RWPE1 (cell line): ENCODE measurements around the gene AK2.

Experiments used
- CTCF ChIA-PET: fragments of 350-600 bp; sonication (Branson Sonifier 250); formaldehyde crosslinking; extraction: SDS; loops from one replicate; lab custom pipeline; 2021; lab: Yijun Ruan, JAX
- POLR2A ChIA-PET: fragments of 400-600 bp; formaldehyde crosslinking; extraction: SDS; loops from one replicate; lab custom pipeline; 2020; ENCODE audit warnings: antibody characterized with exemption; ENCODE audit not compliant: low non-redundant PET; lab: Yijun Ruan, JAX
- DNase-seq: peaks from one replicate; pipeline ENCODE4 v3.0.0; 2012; ENCODE audit warnings: low spot score
- H3K27ac ChIP-seq: fragments of 450-650 bp; 2 replicates; pipeline ENCODE4 v1.5.1; 2017
- TF ChIP-seq, protein P1 (sequence below): fragments of 450-650 bp; conservative IDR thresholded peaks from 2 replicates; pipeline ENCODE4 v1.5.1; 2017; ENCODE audit warnings: low read depth, mild to moderate bottlenecking

AK2 gene

DNA sequence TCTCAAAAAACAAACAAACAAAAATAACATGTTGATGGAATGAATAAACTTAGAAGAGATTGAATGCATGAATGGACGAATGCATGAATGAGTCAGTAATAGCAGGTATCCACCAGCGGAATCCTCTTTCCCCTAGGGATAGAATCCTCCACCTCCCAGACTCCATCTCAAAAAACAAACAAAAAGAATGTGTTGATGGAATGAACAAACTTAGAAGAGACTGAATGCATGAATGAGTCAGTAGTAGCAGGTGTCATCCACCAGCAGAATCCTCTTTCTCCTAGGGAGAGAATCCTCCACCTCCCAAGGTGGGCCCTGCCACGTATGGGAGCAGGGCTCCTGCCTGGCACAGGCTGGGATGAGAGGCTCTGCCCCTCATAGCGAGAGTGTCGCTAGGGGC lies 45.3 kb downstream of the AK2 start:
- peak overlapping the region; percentile 98 for H3K27ac ChIP-seq
- POLR2A ChIA-PET = no interaction called here
- CTCF ChIA-PET = interaction anchor here (2.9 kb wide), 1 partner anchor 10 kb away, joined by 7 read pairs; no protein-coding TSS in a partner anchor
- DNase-seq = peak; percentile 60
- TF ChIP-seq, protein P1, sequence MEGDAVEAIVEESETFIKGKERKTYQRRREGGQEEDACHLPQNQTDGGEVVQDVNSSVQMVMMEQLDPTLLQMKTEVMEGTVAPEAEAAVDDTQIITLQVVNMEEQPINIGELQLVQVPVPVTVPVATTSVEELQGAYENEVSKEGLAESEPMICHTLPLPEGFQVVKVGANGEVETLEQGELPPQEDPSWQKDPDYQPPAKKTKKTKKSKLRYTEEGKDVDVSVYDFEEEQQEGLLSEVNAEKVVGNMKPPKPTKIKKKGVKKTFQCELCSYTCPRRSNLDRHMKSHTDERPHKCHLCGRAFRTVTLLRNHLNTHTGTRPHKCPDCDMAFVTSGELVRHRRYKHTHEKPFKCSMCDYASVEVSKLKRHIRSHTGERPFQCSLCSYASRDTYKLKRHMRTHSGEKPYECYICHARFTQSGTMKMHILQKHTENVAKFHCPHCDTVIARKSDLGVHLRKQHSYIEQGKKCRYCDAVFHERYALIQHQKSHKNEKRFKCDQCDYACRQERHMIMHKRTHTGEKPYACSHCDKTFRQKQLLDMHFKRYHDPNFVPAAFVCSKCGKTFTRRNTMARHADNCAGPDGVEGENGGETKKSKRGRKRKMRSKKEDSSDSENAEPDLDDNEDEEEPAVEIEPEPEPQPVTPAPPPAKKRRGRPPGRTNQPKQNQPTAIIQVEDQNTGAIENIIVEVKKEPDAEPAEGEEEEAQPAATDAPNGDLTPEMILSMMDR = no peak

- TF ChIP-seq, protein P1 = no peak
- POLR2A ChIA-PET = no interaction called here
- CTCF ChIA-PET = interaction anchor here (2.9 kb wide), 1 partner anchor 11 kb away, joined by 7 read pairs; no protein-coding TSS in a partner anchor
- peak overlapping the region; percentile 98 for H3K27ac ChIP-seq
- no peak for DNase-seq
Observed at GRCh38 chr1:32990887-32991286, 45.8 kb downstream of the AK2 start.

DNA sequence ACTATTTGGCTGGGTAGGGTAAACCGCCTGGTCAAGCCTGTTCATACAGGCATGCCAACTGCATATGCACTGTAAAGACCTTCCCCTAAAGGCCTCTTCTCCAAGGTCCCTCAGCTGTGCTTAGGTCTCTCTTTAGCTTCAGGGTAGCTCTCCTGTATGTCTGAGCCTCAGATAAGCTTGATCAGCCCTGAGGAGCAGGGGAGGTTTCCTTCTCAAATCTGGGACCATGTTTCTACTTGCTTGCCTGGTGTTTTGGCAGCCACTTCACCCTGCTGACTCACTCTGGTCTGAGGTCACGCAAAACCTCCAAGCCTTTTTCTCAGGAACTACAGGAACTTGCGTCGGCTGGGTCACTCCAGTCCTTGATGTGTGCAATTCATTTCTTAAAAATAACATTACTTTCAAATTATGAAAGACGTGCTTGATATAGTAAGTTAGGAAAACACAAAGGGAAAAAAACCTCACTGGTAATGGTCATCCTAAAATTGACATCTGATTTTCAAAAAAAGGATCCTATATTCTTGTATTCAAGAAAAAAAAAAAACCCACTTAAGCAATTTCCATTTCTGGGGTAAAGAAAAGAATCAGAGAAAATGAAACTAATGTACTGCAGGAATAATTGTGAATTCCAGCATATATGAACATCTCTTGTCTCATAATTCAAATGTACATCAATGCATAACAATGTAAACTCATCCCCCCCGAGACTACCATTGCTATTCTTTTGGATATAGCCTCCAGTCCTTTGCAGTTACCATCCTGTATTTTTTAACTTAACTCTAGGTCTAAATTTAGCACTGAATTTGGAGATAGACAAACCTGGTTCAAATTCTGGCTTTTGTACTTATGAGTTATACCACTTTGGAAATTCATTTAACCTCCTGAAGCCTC lies 47.3 kb downstream of the AK2 start:
- DNase-seq = peak; percentile 88
- POLR2A ChIA-PET = interaction anchor here (0.6 kb wide), 1 partner anchor 25 kb away, joined by 3 read pairs; the partner anchor contains the start of gene RNF19B
- TF ChIP-seq, protein P1 = no peak
- peak overlapping the region; percentile 98 for H3K27ac ChIP-seq
- CTCF ChIA-PET = interaction anchor here (0.6 kb wide), 2 partner anchors 18 to 526 kb away, joined by 3 read pairs; no protein-coding TSS in a partner anchor

DNA sequence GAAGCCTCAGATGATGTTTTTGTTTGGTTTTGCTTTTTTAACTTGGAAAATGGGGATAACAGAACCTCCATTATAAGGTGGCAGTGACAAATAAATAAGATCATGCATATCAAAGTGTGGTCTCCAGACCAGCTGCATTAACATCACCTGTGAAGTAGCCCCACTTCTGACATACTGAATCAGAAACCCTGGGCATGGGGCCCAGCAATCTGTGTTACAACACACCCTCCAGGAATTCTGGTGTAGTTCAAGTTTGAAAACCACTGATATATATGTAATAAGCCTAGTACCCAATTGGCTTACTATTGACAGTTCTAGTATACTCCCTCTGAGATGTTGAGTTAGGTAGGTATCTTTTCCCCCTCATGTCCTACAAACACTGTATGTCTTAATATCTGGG lies 48.0 kb downstream of the AK2 start:
- ChIA-PET CTCF (interaction anchor here (0.6 kb wide), 1 partner anchor 526 kb away, joined by 3 read pairs; no protein-coding TSS in a partner anchor), POLR2A (no interaction called here)
- H3K27ac ChIP-seq = peak overlapping the region; percentile 98
- peak; percentile 35 for DNase-seq
- TF ChIP-seq, protein P1 = no peak

DNA sequence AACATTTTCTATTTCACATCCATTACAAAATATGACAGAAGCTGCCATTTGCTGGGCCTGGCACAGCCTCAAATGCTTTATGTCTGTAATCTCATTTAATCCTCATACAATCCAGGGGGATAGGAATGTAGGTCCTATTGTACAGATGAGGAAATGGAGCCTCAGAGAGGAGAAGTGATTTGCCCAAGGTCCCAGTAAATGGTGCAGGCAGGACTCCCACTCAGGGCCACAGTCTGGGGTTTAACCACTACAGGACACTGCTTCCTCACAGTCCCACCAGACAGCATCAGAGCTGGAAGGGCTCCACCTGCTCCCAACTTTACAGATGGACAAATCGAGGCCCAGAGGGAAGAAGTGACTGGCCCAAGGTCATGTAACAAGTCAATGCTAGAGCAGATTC lies 51.5 kb downstream of the AK2 start:
- TF ChIP-seq, protein P1 = no peak
- POLR2A ChIA-PET = no interaction called here

DNA sequence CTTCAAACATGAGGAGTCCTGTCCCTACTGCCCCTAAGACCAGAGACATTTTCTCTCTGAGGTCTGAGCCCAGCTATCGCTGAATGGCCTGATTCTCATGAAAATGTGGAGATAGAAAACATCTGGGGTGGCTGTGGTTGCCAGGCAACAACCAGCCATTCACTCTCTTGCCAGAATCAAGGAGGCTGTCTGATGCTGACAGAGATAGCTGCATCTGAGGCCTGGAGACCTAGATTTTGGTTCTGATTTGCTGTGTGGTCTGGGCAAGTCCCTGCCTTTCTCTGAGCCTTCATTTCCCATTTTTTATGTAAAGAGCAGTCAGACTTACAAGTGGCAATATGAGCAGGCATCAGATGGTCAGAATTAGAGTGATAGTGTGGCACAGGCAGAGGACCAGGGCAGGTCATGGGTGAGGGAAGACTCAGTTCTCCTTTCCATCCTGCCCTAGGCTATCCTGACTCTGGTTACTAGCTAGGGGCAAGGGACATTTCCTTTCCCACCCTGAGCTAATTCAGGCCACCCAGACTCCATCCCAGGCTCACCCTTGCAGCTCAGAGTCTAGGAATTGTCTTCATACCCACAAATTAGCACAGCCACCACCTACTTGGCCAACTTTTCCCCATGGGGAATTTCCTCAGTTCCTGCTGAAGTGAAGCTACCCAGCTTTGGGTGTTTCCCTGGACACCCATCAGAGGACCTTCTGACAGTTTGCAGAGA lies 52.1 kb downstream of the AK2 start:
- CTCF ChIA-PET = interaction anchor here (0.6 kb wide), 1 partner anchor 464 kb away, joined by 3 read pairs; no protein-coding TSS in a partner anchor
- DNase-seq = no peak
- H3K27ac ChIP-seq = peak overlapping the region; percentile 27
- POLR2A ChIA-PET = no interaction called here
- TF ChIP-seq, protein P1 = no peak

More for the DNA sequence above, 51.5 kb downstream of the AK2 start:
- no peak for DNase-seq
- H3K27ac ChIP-seq = no peak overlapping the region; the same call in 1 of the 2 replicates
- CTCF ChIA-PET = interaction anchor here (1.1 kb wide), 1 partner anchor 159 kb away, joined by 3 read pairs; no protein-coding TSS in a partner anchor
